Measurements from ENCODE around the gene JCHAIN. TPM values are rescaled to one million over a fixed set of nuclear protein-coding genes. Genes with fewer than 3 reads are reported as not detected.

Gene JCHAIN
- total and polyA plus RNA-seq, 2 of the 8 experiments (the other 6 are each of a cell fraction or from before 2014, with no cell fraction given): not detected

- H4K5ac ChIP-seq (ENCODE audit: insufficient read length, low read depth, low read length): no peak overlapping the region
- no peak overlapping the region for H3K56ac ChIP-seq (replicated peaks; ENCODE audit: insufficient read length, low read depth, low read length)
- H4K20me1 ChIP-seq (replicated peaks in 1 of 2; ENCODE audit: control insufficient read depth in 1 of 2, insufficient read depth in 2 of 2, low read length in 2 of 2): no peaks in the 10 kb centered on the region
- H3K14ac ChIP-seq (ENCODE audit: insufficient read length): no peak overlapping the region
- H3K27ac ChIP-seq (ENCODE audit: low read depth, low read length): no peak overlapping the region
- no peak overlapping the region for H2BK12ac ChIP-seq (ENCODE audit: low read depth, low read length)
- POLR2A ChIA-PET (ENCODE audit: partially characterized antibody): no interaction called here
- H3K4me3 ChIP-seq (ENCODE audit: extremely low read depth in 1 of 4, insufficient read depth in 2 of 4, low read depth in 3 of 4, low read length in 4 of 4): no peak overlapping the region
- CTCF ChIA-PET (ENCODE audit: partially characterized antibody): interaction anchor here (0.8 kb wide), 1 partner anchor 12 kb away, joined by 3 read pairs; no protein-coding TSS in a partner anchor
- no peak for FAIRE-seq
- no peak overlapping the region for H3K4ac ChIP-seq (replicated peaks; ENCODE audit: insufficient read length, low read depth, low read length)
- no peak overlapping the region for H3K23ac ChIP-seq (ENCODE audit: insufficient read length)
- H2BK20ac ChIP-seq (ENCODE audit: low read length): no peak overlapping the region
- H2BK120ac ChIP-seq (replicated peaks; ENCODE audit: low read depth, low read length): no peak overlapping the region
- no peaks in the 10 kb centered on the region for H3K9me3 ChIP-seq (ENCODE audit: insufficient read depth in 2 of 2, low read depth in 1 of 2, low read length in 1 of 2)
- H3K36me3 ChIP-seq (ENCODE audit: control insufficient read depth in 2 of 4, insufficient read depth in 4 of 4, low read length in 3 of 4): no peaks in the 10 kb centered on the region
- H3K79me2 ChIP-seq (ENCODE audit: control insufficient read depth in 1 of 2, insufficient read depth in 2 of 2, low read length in 2 of 2): no peaks in the 10 kb centered on the region
- H2BK5ac ChIP-seq (ENCODE audit: low read depth, low read length): no peak overlapping the region
- H3K27me3 ChIP-seq (replicated peaks in 1 of 4; ENCODE audit: control insufficient read depth in 3 of 4, extremely low read depth in 1 of 4, insufficient read depth in 3 of 4, low read length in 3 of 4): no peaks in the 10 kb centered on the region
- H2AK5ac ChIP-seq (ENCODE audit: low read depth, low read length): no peak overlapping the region
- H2AFZ ChIP-seq (ENCODE audit: low read length): no peak overlapping the region
- no peak overlapping the region for H4K91ac ChIP-seq (replicated peaks; ENCODE audit: insufficient read length, low read length)
- H3K4me2 ChIP-seq (ENCODE audit: insufficient read depth in 1 of 2, low read depth in 2 of 2, low read length in 2 of 2): no peak overlapping the region
- no peak overlapping the region for H3K18ac ChIP-seq (ENCODE audit: extremely low read depth, low read length)
- H3K4me1 ChIP-seq (replicated peaks in 1 of 4; ENCODE audit: control insufficient read depth in 3 of 4, insufficient read depth in 4 of 4, low read length in 3 of 4): no peaks in the 10 kb centered on the region
- no peak for DNase-seq (ENCODE audit: low read depth in 1 of 2, low spot score in 2 of 2)
- H3K9ac ChIP-seq (replicated peaks in 1 of 4; ENCODE audit: extremely low read depth in 1 of 4, low read depth in 3 of 4, low read length in 3 of 4): no peak overlapping the region
- WGBS, 2 experiments (ENCODE audit: extremely low coverage in 1 of 2, insufficient coverage in 1 of 2, insufficient read length in 1 of 2, insufficient replicate concordance in 2 of 2, low coverage in 1 of 2, low lambda C conversion rate in 2 of 2, missing lambda C conversion rate in 1 of 2): 95% methylated on average over 1 of the region's 1 CpG; no CpG with 5 or more reads in 1 of the 2 experiments
- no peaks in the 10 kb centered on the region for H3K79me1 ChIP-seq (ENCODE audit: low read depth, low read length)
- no peaks in the 10 kb centered on the region for H3K23me2 ChIP-seq (ENCODE audit: low read depth, low read length)
- no peak overlapping the region for H4K8ac ChIP-seq (ENCODE audit: extremely low read depth, insufficient read depth, low read length)
- H2BK15ac ChIP-seq (ENCODE audit: low read length): no peak overlapping the region
- TF ChIP-seq CTCF (IDR thresholded peaks at IDR 0.05; ENCODE audit: control extremely low read depth in 1 of 3, insufficient read depth in 1 of 3, low read depth in 1 of 3, low read length in 3 of 3) (no peak), E2F6 (IDR thresholded peaks at IDR 0.05) (no peak), CHD2 (IDR thresholded peaks at IDR 0.05; ENCODE audit: low read length) (no peak), NANOG (IDR thresholded peaks at IDR 0.05; ENCODE audit: insufficient read depth, low read depth, low read length, poor library complexity, severe bottlenecking) (no peak), POLR2A (IDR thresholded peaks at IDR 0.05; ENCODE audit: control extremely low read depth in 1 of 2, low read depth in 2 of 2, low read length in 2 of 2) (no peak), CBX8 (IDR thresholded peaks at IDR 0.05; ENCODE audit: borderline replicate concordance, low read depth, low read length) (no peak), CEBPB (IDR thresholded peaks at IDR 0.05; ENCODE audit: low read depth, low read length) (no peak), KDM5A (IDR thresholded peaks at IDR 0.05; ENCODE audit: low read length) (no peak), CBX5 (IDR thresholded peaks at IDR 0.05; ENCODE audit: low read depth, low read length) (no peak), NRF1 (IDR thresholded peaks at IDR 0.05; ENCODE audit: low read depth, low read length) (no peak)
Observed at GRCh38 chr4:70627620-70628019, 38.7 kb downstream of the JCHAIN start.

All from H1 (cell line).